Measurements from ENCODE around the gene SCAF8.
A peak's percentile ranks its signal among the peaks of the same experiment; 100 is the strongest.

The SCAF8 gene

GRCh38 chr6:154840363-154840762 is 107.1 kb downstream of the SCAF8 start:
- DNase-seq: no peak

GRCh38 chr6:154841109-154841508 is 107.9 kb downstream of the SCAF8 start:
- no peak for DNase-seq

- DNase-seq: no peak
Measured at GRCh38 chr6:154842833-154843232, 109.6 kb downstream of the SCAF8 start.

GRCh38 chr6:154847318-154847717 is 114.1 kb downstream of the SCAF8 start:
- no peak for DNase-seq

GRCh38 chr6:154848580-154848979 is 115.4 kb downstream of the SCAF8 start:
- no peak for DNase-seq

GRCh38 chr6:154849475-154849874 is 116.3 kb downstream of the SCAF8 start:
- DNase-seq: no peak

- DNase-seq: peak; percentile 18
Measured at GRCh38 chr6:154852687-154853086, 119.5 kb downstream of the SCAF8 start.

GRCh38 chr6:154857529-154857928 is 124.3 kb downstream of the SCAF8 start:
- DNase-seq: no peak

- peak; percentile 32 for DNase-seq
Measured at GRCh38 chr6:154861825-154862224, 128.6 kb downstream of the SCAF8 start.

GRCh38 chr6:154862536-154862935 is 129.3 kb downstream of the SCAF8 start:
- no peak for DNase-seq

- peak; percentile 86 for DNase-seq
Measured at GRCh38 chr6:154864066-154864430, 130.8 kb downstream of the SCAF8 start.

- DNase-seq: no peak
Measured at GRCh38 chr6:154865291-154865690, 132.1 kb downstream of the SCAF8 start.

GRCh38 chr6:154868143-154868594 is 135.0 kb downstream of the SCAF8 start:
- DNase-seq: peak; percentile 73

- DNase-seq: peak; percentile 2
Measured at GRCh38 chr6:154872542-154873114, 139.4 kb downstream of the SCAF8 start.

- no peak for DNase-seq
Measured at GRCh38 chr6:154873546-154873945, 140.3 kb downstream of the SCAF8 start.

GRCh38 chr6:154874773-154875592 is 141.8 kb downstream of the SCAF8 start:
- no peak for DNase-seq

- no peak for DNase-seq
Measured at GRCh38 chr6:154876486-154877280, 143.5 kb downstream of the SCAF8 start.

- no peak for DNase-seq
Measured at GRCh38 chr6:154878871-154879491, 145.8 kb downstream of the SCAF8 start.

- DNase-seq: no peak
Measured at GRCh38 chr6:154882107-154882506, 148.9 kb downstream of the SCAF8 start.

Data from DMS53 (cell line).